GM12873 (cell line): ENCODE results near the gene SLC8A2.

Experiments used
- CTCF ChIP-seq: IDR thresholded peaks from 2 replicates; pipeline ENCODE4 v1.5.1; 2012; ENCODE audit warnings: low read depth, mild to moderate bottlenecking, moderate library complexity, low read length, control low read depth; ENCODE audit not compliant: insufficient read depth; ENCODE audit errors: missing control alignments

SLC8A2 gene

DNA sequence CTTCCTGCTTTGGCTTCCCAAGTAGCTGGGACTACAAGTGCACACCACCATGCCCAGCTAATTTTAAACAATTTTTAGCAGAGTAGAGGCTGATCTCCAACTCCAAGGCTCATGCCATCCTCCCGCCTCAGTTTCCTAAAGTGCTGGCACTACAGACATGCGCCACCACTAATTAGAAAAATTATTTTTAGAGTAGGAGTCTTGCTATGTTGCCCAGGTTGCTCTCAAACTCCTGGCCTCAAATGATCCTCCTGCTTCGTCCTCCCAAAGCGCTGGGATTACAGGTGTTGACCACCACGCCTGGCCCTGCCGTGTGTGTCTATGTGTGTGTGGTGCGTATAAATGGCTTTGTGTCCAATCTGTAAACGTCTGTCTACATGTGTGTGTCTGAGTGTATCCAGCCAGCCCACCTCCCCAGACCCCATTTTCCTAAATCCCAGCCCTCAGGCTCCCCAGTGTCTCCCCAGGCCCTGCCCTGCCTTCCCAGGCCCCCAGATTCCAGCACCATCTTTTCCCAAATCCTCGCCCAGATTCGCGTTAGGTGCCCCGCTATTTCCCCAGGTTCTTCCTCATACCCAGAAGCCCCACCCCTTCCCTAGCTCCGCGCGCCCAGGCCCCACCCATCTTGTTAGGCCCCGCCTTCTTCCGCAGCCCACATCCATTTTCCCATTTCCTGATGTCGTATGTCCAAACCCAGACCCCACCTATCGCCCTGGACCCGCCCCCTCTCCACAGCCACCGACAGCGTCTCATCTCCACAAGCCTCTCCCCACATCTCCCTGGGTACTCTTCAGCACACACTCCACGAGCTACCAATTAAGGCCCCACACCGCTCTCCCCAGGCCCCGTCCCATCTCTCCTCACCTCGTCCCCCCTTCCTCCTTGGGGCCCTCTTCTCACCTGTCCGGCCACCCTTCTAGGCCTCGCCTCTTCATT is 24.9 kb downstream of the SLC8A2 start:
- no peak for TF ChIP-seq CTCF

DNA sequence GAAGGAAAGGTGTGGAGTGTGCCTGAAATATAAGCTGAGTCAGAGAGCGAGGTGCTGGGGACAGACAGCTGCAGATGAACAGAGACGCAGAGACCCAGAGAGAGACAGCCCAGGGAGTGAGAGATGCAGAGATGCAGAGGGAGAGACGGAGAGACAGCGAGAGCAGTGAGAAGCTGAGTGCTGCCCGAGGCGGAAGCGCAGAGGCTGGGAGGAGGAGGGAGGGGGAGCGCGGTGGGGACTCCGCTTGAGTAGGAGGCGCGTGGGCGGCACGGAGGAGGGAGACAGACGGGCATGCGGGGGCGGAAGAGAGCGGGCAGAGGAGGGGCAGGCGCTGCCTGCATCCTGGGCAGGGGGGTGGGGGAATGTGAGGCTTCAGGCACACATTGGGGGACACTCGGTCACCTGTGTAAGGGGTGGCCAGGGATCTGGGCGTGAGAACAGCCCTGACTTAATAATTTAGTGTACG is 25.7 kb downstream of the SLC8A2 start:
- no peak for TF ChIP-seq CTCF

- TF ChIP-seq CTCF: no peak
These were observed 26.2 kb downstream of the SLC8A2 start for GRCh38 chr19:47445527-47445926.

DNA sequence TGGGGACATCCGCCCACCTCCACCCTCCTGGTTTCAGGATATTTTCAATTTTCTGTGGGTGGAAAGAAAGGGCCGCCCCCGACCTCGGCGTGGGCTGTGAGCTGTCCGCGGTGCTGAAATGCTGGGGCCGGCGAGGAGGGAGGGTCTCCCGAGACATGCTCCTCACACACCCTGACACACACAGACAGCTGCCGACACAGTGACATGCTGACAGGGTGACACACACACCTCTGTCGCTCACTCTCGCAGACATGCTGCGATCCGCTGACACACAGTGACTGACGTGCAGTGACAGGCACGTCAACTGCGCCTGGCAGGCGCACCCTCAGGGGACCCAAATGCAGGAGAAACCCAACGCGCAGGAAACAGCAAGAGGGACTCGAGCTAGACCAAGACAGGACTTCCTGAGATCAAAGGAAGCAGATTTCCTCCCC is 27.3 kb downstream of the SLC8A2 start:
- TF ChIP-seq CTCF: no peak

GRCh38 chr19:47443331-47443730 is 28.4 kb downstream of the SLC8A2 start:
- no peak for TF ChIP-seq CTCF

DNA sequence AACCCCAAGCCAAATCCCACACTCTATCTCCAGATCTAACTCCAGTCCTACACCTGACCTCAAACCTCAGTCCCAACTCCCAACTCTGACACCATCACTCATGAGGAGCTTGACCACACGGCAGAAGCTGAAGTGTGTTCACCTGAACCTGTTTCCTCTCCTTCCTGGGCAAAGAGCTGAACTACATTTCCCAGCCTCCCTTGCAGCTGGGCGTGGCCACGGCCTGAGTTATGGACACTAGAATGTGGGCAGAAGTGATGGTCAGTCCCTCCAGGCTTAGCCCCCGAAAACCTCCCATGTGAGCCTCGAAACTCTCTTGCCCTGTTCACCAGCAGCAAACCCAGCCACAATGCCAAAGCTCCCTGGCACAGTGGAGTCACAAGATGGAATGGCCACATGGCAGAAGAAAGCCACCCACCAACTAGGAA is 32.9 kb downstream of the SLC8A2 start:
- no peak for TF ChIP-seq CTCF

- no peak for TF ChIP-seq CTCF
These were observed 34.2 kb downstream of the SLC8A2 start for GRCh38 chr19:47437500-47437899.
